Natural killer cell (primary cell): ENCODE data around the gene UXS1. TPM values are rescaled to one million over a fixed set of nuclear protein-coding genes. Genes with fewer than 3 reads are reported as not detected.

Experiments used
- ATAC-seq, 3 donors: fragments of 150-1000 bp in 2 of 3; fragments of 200-7000 bp in 1 of 3; cut with Tn5 transposase; 1 replicate in 1 of 3; 2 replicates in 2 of 3; pipeline ENCODE4 v1.10.0; 2021; ENCODE audit warnings: mild to moderate bottlenecking in 2 of 3, moderate library complexity in 2 of 3
- DNase-seq, 2 donors: peaks; one replicate each; pipeline versions ENCODE4 v3.0.0 to v3.0.0-alpha.2; 2013 to 2021; ENCODE audit warnings: mixed read lengths in 1 of 2
- H3K27ac ChIP-seq: one replicate; pipeline ENCODE4 v1.5.1; 2013; ENCODE audit warnings: mild to moderate bottlenecking, low read length
- H3K27me3 ChIP-seq: one replicate; pipeline ENCODE4 v1.6.1; 2013; ENCODE audit warnings: low read length; ENCODE audit not compliant: control insufficient read depth, insufficient read depth
- H3K36me3 ChIP-seq: one replicate; pipeline ENCODE4 v1.6.1; 2013; ENCODE audit warnings: low read length; ENCODE audit not compliant: control insufficient read depth, insufficient read depth
- H3K4me1 ChIP-seq: one replicate; pipeline ENCODE4 v1.6.1; 2013; ENCODE audit warnings: low read length; ENCODE audit not compliant: control insufficient read depth, insufficient read depth
- H3K4me3 ChIP-seq: one replicate; pipeline ENCODE4 v1.5.1; 2013; ENCODE audit warnings: low read length
- H3K9me3 ChIP-seq: one replicate; pipeline ENCODE4 v1.6.1; 2013; ENCODE audit warnings: low read length; ENCODE audit not compliant: control insufficient read depth, insufficient read depth
- H3K27ac Mint-ChIP-seq, 2 donors: one replicate each; pipeline ENCODE4 v1.8.0; 2022; ENCODE audit warnings: mild to moderate bottlenecking in 2 of 2, mixed read lengths in 2 of 2, moderate library complexity in 1 of 2
- H3K27me3 Mint-ChIP-seq, 2 donors: one replicate each; pipeline ENCODE4 v1.8.0; 2022; ENCODE audit warnings: low read depth in 2 of 2, mixed read lengths in 2 of 2
- H3K36me3 Mint-ChIP-seq: one replicate; pipeline ENCODE4 v1.8.0; 2022; ENCODE audit warnings: mixed read lengths
- H3K4me1 Mint-ChIP-seq, 2 donors: one replicate each; pipeline ENCODE4 v1.8.0; 2022; ENCODE audit warnings: mixed read lengths in 2 of 2
- H3K4me3 Mint-ChIP-seq: one replicate; pipeline ENCODE4 v1.8.0; 2022; ENCODE audit warnings: mild to moderate bottlenecking, moderate library complexity, mixed read lengths
- H3K9me3 Mint-ChIP-seq, 2 donors: one replicate each; pipeline ENCODE4 v1.8.0; 2022; ENCODE audit warnings: mixed read lengths in 2 of 2
- CTCF ChIP-seq: fragments of 200-600 bp; IDR thresholded peaks from one replicate; pipeline ENCODE4 v1.8.0; 2022; ENCODE audit warnings: antibody characterized with exemption
- WGBS: methylation state at CpG from one replicate; pipeline ENCODE4 v1.1.7; 2013; ENCODE audit warnings: missing lambda C conversion rate; ENCODE audit not compliant: insufficient coverage; 5-methylcytosine and 5-hydroxymethylcytosine counted together
- intact Hi-C: fragments of 100-400 bp; cut with micrococcal nuclease; formaldehyde crosslinking; loops from one replicate; pipeline ENCODE4 v1.14.2; 2022
- total RNA-seq, 4 donors: library from RNA; stranded (reverse); fragments of 120-200 nt in 1 of 4; gene quantifications; one replicate each; pipeline versions ENCODE4 v1.2.3 to v1.2.4, GENCODE V29; 2013 to 2022

UXS1 gene
- total RNA-seq, 3 donors from 2014 or later (not counting 1 experiment from before 2014, with no cell fraction given): 36.3 to 60.4 (median 37.5) TPM

GRCh38 chr2:106124905-106125549 lies 69.1 kb downstream of the UXS1 start:
- Mint-ChIP-seq H3K27ac (no peak overlapping the region), H3K36me3 (no peaks in the 10 kb centered on the region), H3K4me3 (no peak overlapping the region), H3K4me1 (peaks cover 4 to 5% of the 10 kb centered on the region in 2 donors), H3K9me3 (no peaks in the 10 kb centered on the region), H3K27me3 (no peaks in the 10 kb centered on the region)
- no peaks in the 10 kb centered on the region for H3K9me3 ChIP-seq
- DNase-seq (no peak), ATAC-seq (no peak)
- H3K4me3 ChIP-seq: no peak overlapping the region
- no peaks in the 10 kb centered on the region for H3K27me3 ChIP-seq
- no peak overlapping the region for H3K27ac ChIP-seq
- intact Hi-C loops: no loop called here
- 95% methylated on average over 7 of the region's 7 CpGs for WGBS
- peaks cover 3% of the 10 kb centered on the region for H3K4me1 ChIP-seq
- H3K36me3 ChIP-seq: peaks cover 57% of the 10 kb centered on the region
- TF ChIP-seq CTCF: no peak

DNA sequence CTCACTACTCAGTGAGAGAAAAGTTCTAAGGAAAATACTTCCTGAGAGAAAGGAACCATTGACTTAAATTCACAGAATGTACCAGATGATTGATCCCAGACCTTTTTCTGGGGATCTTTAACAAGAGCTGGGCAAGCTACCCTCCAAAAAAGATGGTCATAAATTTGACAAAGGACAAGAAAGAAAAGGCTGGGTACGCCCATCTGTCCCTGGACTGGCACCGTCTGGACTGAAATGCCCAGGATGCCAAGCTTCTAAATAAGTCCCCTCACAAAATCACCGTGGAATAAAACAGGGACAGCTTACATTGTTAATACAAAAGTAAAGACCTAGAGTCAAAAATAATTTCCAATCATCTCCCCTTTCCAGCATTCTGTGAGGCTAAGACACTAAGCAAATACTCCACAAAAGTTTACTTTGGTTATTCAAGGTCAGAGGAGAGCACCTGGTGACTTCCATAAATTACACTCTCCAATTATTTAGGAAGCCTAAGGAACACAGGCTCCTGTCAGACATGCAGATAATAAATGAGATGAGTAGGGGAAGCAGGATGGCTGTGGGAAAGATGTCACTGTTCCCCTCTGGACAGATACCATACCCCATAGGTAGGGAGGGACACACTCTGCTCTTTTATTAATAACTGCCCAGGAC lies 69.9 kb downstream of the UXS1 start:
- H3K27ac ChIP-seq: no peak overlapping the region
- no peak for ATAC-seq
- Mint-ChIP-seq H3K4me3 (no peak overlapping the region), H3K9me3 (no peaks in the 10 kb centered on the region), H3K27ac (no peak overlapping the region), H3K36me3 (no peaks in the 10 kb centered on the region), H3K27me3 (no peaks in the 10 kb centered on the region), H3K4me1 (peaks cover 5 to 10% of the 10 kb centered on the region in 2 donors)
- TF ChIP-seq CTCF: no peak
- DNase-seq: no peak
- H3K4me1 ChIP-seq: peaks cover 3% of the 10 kb centered on the region
- H3K4me3 ChIP-seq: no peak overlapping the region
- intact Hi-C loops: no loop called here
- peaks cover 57% of the 10 kb centered on the region for H3K36me3 ChIP-seq
- no peaks in the 10 kb centered on the region for H3K27me3 ChIP-seq
- no peaks in the 10 kb centered on the region for H3K9me3 ChIP-seq
- WGBS: 95% methylated on average over 3 of the region's 3 CpGs

- Mint-ChIP-seq H3K27me3 (no peaks in the 10 kb centered on the region), H3K4me3 (no peak overlapping the region), H3K36me3 (no peaks in the 10 kb centered on the region), H3K4me1 (peaks cover 2 to 6% of the 10 kb centered on the region in 2 donors), H3K9me3 (no peaks in the 10 kb centered on the region), H3K27ac (no peak overlapping the region)
- DNase-seq (no peak), ATAC-seq (no peak)
- no peak for TF ChIP-seq CTCF
- peaks cover 3% of the 10 kb centered on the region for H3K4me1 ChIP-seq
- peaks cover 47% of the 10 kb centered on the region for H3K36me3 ChIP-seq
- no peaks in the 10 kb centered on the region for H3K9me3 ChIP-seq
- WGBS: 91% methylated on average over 3 of the region's 3 CpGs
- no peak overlapping the region for H3K27ac ChIP-seq
- intact Hi-C loops: no loop called here
- no peaks in the 10 kb centered on the region for H3K27me3 ChIP-seq
- no peak overlapping the region for H3K4me3 ChIP-seq
Measured at GRCh38 chr2:106122157-106122556, 71.9 kb downstream of the UXS1 start.
